GM21367 (cell line): ENCODE data around the gene RGS1.
A peak's percentile ranks its signal among the peaks of the same experiment; 100 is the strongest.

Source experiments
- ATAC-seq: cut with Tn5 transposase; IDR thresholded peaks from one replicate; pipeline ENCODE4 v1.9.1; 2021; ENCODE audit not compliant: unreplicated experiment

The RGS1 gene

DNA sequence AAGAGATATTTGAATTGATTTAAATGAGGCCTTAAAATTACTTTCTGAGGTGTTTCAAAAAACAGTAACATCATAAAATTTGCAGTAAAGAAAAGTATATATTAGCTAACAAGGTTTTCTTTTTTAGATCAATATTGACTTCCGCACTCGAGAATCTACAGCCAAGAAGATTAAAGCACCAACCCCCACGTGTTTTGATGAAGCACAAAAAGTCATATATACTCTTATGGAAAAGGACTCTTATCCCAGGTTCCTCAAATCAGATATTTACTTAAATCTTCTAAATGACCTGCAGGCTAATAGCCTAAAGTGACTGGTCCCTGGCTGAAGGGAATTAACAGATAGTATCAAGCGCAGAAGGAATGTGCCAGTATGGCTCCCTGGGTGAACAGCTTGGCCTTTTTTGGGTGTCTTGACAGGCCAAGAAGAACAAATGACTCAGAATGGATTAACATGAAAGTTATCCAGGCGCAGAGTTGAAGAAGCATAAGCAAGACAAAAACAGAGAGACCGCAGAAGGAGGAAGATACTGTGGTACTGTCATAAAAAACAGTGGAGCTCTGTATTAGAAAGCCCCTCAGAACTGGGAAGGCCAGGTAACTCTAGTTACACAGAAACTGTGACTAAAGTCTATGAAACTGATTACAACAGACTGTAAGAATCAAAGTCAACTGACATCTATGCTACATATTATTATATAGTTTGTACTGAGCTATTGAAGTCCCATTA, 3.6 kb downstream of the RGS1 start:
- ATAC-seq, result no peak

GRCh38 chr1:192580351-192580962, 4.9 kb downstream of the RGS1 start:
- peak; percentile 36 for ATAC-seq

DNA sequence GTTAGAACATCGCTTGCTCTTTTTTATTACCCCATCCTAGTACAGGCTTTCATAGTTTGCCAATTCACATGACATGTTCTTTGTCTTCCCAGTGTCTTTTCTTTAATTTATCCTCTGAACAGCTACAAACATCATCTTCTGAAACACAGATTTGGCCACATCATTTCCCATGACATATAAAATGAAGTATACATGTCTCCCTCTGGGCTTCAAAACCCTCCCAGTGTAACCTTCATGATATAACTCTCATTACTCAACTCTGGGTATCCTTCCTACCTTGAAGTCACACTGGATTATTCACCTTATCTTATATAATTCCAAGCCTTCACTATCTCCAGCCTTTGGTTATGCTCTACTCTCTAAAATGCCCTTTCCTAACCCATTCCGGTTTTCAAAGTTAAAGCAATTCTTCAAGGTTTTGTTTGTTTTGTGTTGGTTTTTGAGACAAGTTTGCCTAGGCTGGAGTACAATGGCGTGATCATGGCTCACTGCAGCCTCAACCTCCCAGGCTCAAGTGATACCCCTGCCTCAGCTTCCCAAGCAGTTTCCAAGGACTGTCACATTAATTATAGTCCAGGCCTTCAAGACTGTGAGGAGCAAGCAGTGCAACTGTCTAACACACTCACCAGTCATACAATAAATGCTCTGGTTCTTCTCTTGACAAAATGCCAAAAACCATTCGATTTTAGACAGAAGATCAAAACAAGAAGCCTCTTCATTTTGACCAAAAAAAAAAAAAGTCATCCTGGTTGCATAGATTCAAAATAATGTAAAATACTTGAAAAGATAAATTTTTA, 5.8 kb downstream of the RGS1 start:
- no peak for ATAC-seq

GRCh38 chr1:192584866-192585265, 9.3 kb downstream of the RGS1 start:
- ATAC-seq, result no peak

DNA sequence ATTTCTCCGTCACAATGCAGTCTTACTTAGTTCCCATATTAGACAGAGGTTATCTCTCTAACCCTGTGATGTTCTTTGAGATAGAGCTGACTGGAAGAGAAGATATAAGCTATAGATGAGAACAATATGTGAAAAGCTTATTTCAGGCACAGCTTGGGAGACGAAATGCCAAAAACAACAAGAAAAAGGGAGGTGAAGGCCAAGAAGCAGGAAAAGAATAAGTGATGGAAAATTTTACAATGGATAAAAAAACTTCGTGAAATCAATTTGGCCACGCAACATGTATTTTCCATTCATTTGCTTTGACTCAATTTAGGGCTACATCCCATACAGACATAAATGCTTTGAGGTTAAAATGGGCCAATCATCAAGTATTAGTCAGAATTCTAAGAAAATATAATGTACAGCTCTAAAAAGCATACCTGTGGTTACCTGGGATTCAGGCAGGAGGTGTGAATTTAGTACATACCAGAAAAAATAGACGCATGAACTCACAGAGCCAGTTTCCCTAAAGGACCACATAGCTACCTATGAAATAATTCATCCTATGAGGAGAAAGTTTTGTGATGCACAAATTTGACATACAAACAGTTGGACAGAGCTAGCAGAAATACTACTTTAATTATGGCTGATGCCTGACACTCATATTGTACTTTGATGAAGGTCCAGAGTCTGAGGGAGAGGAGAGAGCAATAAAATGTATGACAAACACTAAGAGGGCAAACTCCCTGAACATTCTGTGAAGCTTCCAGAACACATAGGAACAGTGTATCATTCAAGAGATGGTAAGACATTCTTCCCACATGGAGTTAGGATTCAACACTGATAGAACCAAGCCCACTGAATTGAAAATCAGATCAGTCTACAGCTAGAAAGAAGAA, 12.1 kb downstream of the RGS1 start:
- no peak for ATAC-seq

DNA sequence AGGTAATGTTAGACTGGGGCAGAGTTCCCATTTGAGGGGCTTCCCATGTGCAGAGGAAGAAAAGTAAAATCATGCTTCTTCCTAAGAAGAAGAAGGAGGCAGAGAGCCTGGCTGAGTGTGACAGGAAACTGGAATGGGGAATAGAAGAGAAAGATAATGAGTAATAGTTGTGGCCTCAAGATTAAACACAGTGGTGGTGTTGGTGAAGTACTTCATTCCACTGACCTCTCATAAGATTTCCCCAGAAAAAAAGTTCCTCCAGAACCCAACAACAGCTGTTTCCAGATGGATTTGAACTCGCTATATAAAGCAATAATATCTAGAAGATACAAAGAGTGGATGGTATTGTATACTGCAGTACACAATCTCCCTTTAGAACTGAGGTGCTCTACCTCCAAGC, 13.0 kb downstream of the RGS1 start:
- ATAC-seq, result no peak

- no peak for ATAC-seq
Observed at GRCh38 chr1:192589813-192590212, 14.2 kb downstream of the RGS1 start.

- ATAC-seq, result no peak
Observed at GRCh38 chr1:192592517-192592916, 16.9 kb downstream of the RGS1 start.

- no peak for ATAC-seq
Observed at GRCh38 chr1:192592981-192593708, 17.6 kb downstream of the RGS1 start.

DNA sequence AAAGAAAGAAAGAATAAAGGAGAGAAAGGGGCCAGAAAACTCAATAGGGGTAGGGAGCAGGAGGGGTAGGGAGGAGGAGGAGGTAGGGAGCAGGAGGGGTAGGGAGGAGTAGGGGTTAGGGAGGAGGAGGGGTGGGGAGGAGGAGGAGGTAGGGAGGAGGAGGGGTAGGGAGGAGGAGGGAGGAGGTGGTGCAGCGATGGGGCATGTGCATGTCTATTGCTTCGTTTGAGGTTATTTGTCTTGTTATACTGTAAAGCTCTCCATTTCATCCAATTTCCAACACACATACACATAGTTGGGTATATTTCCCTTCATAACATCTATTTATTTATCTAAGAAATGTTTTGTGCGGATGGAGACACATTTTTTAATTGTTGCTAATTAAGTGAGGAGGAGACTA, 19.7 kb downstream of the RGS1 start:
- ATAC-seq, result no peak

- ATAC-seq, result no peak
Observed at GRCh38 chr1:192598589-192598988, 23.0 kb downstream of the RGS1 start.

GRCh38 chr1:192600275-192600674, 24.7 kb downstream of the RGS1 start:
- ATAC-seq, result no peak

- no peak for ATAC-seq
Observed at GRCh38 chr1:192601143-192601542, 25.6 kb downstream of the RGS1 start.

DNA sequence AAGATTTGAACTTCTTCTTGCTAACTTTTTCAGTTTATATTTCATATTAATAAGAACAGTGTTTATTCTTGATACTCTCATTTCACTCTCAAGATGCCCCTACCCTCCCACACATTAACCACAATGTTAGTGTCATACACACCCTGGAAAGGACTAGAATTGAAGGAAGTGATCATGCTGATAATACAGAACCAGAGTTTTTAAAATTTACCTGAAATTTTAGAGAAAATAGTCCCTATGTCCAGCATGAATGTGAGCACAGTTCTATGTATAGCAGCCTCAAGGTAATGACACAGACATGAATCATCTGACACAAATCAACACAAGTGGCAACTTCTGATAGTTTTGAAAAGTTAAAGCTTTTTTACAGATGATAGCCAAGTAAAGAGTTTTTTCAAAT, 26.0 kb downstream of the RGS1 start:
- ATAC-seq, result no peak

- no peak for ATAC-seq
Observed at GRCh38 chr1:192602757-192603156, 27.2 kb downstream of the RGS1 start.

DNA sequence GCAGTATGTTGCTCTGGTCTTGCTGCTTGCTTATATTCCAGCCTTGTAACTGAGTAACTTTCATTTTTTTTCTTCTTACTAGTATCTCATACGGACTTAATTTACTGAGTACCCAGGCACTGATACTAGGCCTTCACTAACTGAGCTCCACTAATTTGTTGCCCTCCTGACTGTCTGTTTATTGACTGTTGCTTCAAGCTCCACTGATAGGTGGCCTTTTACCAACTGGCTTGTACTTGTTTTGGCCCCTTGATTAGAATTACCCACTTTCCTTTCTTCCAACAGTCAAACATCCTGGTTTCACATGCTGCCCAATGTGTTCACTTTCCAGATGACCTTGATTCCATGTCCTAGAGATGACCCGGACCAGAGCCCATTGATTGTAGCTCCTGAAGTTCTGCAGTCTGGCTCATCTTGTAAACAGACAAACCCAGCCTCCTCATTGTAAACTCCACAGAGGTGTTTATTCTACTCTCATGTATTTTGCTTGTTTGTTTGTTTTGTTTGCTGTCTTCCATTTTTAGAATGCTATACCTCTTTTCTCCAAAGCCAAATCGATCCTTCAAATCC, 27.7 kb downstream of the RGS1 start:
- ATAC-seq, result no peak

DNA sequence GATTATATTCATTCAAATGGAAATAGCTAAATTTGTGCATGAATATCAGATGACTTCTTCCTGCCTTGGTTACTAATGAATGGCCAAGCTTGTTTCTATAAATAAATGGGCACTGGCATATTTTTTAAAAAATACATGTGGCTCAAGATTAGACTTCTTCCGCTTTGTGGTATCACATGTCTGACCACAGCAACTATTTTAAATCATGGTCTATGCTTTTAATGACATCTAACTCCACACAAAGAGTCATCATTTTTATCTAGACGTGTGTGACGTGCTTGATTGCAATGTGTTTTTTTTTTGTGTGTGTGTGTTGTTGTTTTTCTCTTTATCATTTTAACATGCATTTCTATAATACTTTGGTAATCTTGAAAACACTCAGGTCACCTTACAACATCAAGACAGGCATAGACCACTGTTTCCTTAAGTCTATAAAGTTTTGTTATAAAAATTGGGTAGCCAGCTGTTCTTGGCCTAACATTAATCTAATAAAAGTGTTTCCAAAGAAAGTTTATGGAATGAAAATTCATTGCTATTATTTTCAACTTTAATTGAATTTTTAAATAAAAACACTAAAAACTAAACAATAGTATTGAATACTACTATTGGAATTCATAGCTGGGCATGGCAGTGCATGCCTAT, 29.5 kb downstream of the RGS1 start:
- peak; percentile 22 for ATAC-seq

DNA sequence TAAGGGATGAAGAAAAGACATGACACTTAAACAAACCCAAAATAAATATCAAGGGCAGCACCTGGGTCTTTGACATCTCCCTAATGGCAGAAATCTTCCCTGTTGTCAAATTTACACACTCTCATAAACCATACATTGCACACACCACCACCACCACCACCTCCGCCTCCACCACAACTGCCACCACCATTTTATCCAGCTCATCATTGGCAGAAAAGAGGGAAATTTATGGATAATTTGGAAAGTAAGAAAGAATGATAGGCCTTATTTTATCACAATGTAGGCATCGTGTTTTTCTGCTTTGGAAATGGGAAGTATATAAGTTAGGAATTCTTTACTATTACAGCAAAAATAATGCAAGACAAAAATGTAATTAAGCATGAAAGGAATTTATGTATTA, 33.1 kb downstream of the RGS1 start:
- no peak for ATAC-seq
